Keratinocyte (primary cell): ENCODE measurements around the gene ODAD4. TPM values are rescaled to one million over a fixed set of nuclear protein-coding genes. Genes with fewer than 3 reads are reported as not detected.

Source experiments
- DNase-seq: peaks from one replicate; pipeline ENCODE4 v3.0.0-alpha.2; 2011; ENCODE audit warnings: low read depth, missing footprints, low spot score
- FAIRE-seq: peaks from 2 replicates; lab custom pipeline; 2011; peaks lifted over from hg19 to GRCh38; lab: Jason Lieb, UNC
- H2AFZ ChIP-seq: 2 replicates; pipeline ENCODE4 v1.6.0; 2012; ENCODE audit warnings: low read length, control low read depth, inconsistent platforms; ENCODE audit not compliant: control insufficient read depth
- H3K27ac ChIP-seq: 2 replicates; pipeline ENCODE4 v1.5.1; 2011; ENCODE audit warnings: low read length; ENCODE audit not compliant: control insufficient read depth, insufficient read depth
- H3K27me3 ChIP-seq: 3 replicates; pipeline ENCODE4 v1.6.0; 2011; ENCODE audit warnings: low read length; ENCODE audit not compliant: control insufficient read depth, insufficient read depth; ENCODE audit errors: extremely low read depth
- H3K36me3 ChIP-seq, 2 experiments: 2 replicates in 1 of 2; 3 replicates in 1 of 2; pipeline ENCODE4 v1.5.1; 2011; ENCODE audit warnings: low read length in 2 of 2, mild to moderate bottlenecking in 1 of 2; ENCODE audit not compliant: control insufficient read depth in 2 of 2, insufficient read depth in 2 of 2; ENCODE audit errors: extremely low read depth in 1 of 2
- H3K4me1 ChIP-seq: 3 replicates; pipeline ENCODE4 v1.5.1; 2011; ENCODE audit warnings: low read length; ENCODE audit not compliant: control insufficient read depth, insufficient read depth; ENCODE audit errors: extremely low read depth
- H3K4me2 ChIP-seq: 3 replicates; pipeline ENCODE4 v1.6.0; 2011; ENCODE audit warnings: low read depth, low read length; ENCODE audit not compliant: control insufficient read depth, insufficient read depth; ENCODE audit errors: extremely low read depth
- H3K4me3 ChIP-seq, 3 experiments: fragments of 200-600 bp in 1 of 3; sonication (generic) in 1 of 3; 2 replicates in 2 of 3; 3 replicates in 1 of 3; pipeline ENCODE4 v1.5.1; 2011 to 2016; ENCODE audit warnings: low read length in 3 of 3, mild to moderate bottlenecking in 3 of 3, control low read depth in 2 of 3, inconsistent platforms in 1 of 3, low read depth in 1 of 3, mixed read lengths in 1 of 3, mixed run types in 1 of 3, moderate library complexity in 1 of 3; ENCODE audit not compliant: control insufficient read depth in 2 of 3, insufficient read depth in 2 of 3; ENCODE audit errors: extremely low read depth in 1 of 3
- H3K79me2 ChIP-seq: 2 replicates; pipeline ENCODE4 v1.6.0; 2012; ENCODE audit warnings: low read length; ENCODE audit not compliant: control insufficient read depth, insufficient read depth
- H3K9ac ChIP-seq: 3 replicates; pipeline ENCODE4 v1.6.0; 2011; ENCODE audit warnings: low read length; ENCODE audit not compliant: control insufficient read depth, insufficient read depth; ENCODE audit errors: extremely low read depth
- H3K9me1 ChIP-seq: 3 replicates; pipeline ENCODE4 v1.6.0; 2011; ENCODE audit warnings: low read length; ENCODE audit not compliant: control insufficient read depth, insufficient read depth; ENCODE audit errors: extremely low read depth
- H3K9me3 ChIP-seq: 2 replicates; pipeline ENCODE4 v1.5.1; 2012; ENCODE audit warnings: low read depth, low read length; ENCODE audit not compliant: control insufficient read depth
- H4K20me1 ChIP-seq: 3 replicates; pipeline ENCODE4 v1.6.0; 2011; ENCODE audit warnings: low read length; ENCODE audit not compliant: control insufficient read depth, insufficient read depth; ENCODE audit errors: extremely low read depth
- EZH2 ChIP-seq: IDR thresholded peaks from one replicate; pipeline ENCODE4 v1.6.1; 2012; ENCODE audit warnings: inconsistent platforms, mild to moderate bottlenecking, low read length, moderate library complexity
- dilution Hi-C: fragments of 300-500 bp; cut with MboI; formaldehyde crosslinking; loops from one replicate; pipeline ENCODE4 v1.7.0; 2020; ENCODE audit warnings: low sequenced_read_pairs; ENCODE audit not compliant: extremely low pct_ligation_motif_present
- polyA plus RNA-seq, 5 experiments: library from polyadenylated mRNA; depleted of rRNA in 3 of 5; stranded (reverse) in 3 of 5; stranded (forward) in 1 of 5; unstranded in 1 of 5; fragments of >200 nt; gene quantifications; 1 replicate in 1 of 5; 2 replicates in 3 of 5; 3 replicates in 1 of 5; pipeline versions ENCODE4 v1.2.1 to v1.2.3, GENCODE V29; 2011 to 2012; ENCODE audit warnings: missing spikeins in 2 of 5, low read depth in 1 of 5, low replicate concordance in 1 of 5
- TF ChIP-seq, protein P1 (sequence below), 3 experiments: IDR thresholded peaks in 1 of 3; conservative IDR thresholded peaks in 1 of 3; optimal IDR thresholded peaks in 1 of 3; 2 replicates in 2 of 3; 3 replicates in 1 of 3; pipeline versions ENCODE3 to v1.5.1; 2011; ENCODE audit warnings: low read length in 3 of 3, mild to moderate bottlenecking in 3 of 3, moderate library complexity in 2 of 3, control low read depth in 1 of 3, inconsistent platforms in 1 of 3; ENCODE audit not compliant: insufficient read depth in 2 of 3; ENCODE audit errors: extremely low read depth in 1 of 3

ODAD4 gene
- polyA plus RNA-seq, 1 donor (not counting 4 experiments of a cell fraction or from before 2014, with no cell fraction given), result 0.20 TPM

DNA sequence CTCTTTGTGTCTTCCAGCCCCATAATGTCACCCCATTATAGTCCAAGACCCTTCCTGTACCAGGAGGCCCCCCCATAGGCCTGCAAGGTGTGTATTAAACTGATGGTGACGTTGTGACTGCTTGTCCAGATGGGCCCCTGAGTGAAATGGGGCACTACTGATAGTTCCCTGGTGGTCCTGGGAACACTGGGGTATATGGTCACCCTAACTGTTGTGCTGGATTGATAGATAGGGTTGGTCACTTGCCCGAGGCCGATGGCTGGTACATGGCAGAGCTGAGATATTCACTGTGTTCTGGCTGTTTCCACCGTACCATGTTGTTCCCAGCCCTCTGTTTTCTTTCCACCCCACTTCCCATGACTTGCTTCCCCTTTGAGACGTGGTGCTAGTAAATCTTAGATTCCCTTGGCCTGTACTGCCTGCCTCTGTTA, 40.5 kb downstream of the ODAD4 start:
- TF ChIP-seq EZH2, result no peak
- TF ChIP-seq, protein P1, sequence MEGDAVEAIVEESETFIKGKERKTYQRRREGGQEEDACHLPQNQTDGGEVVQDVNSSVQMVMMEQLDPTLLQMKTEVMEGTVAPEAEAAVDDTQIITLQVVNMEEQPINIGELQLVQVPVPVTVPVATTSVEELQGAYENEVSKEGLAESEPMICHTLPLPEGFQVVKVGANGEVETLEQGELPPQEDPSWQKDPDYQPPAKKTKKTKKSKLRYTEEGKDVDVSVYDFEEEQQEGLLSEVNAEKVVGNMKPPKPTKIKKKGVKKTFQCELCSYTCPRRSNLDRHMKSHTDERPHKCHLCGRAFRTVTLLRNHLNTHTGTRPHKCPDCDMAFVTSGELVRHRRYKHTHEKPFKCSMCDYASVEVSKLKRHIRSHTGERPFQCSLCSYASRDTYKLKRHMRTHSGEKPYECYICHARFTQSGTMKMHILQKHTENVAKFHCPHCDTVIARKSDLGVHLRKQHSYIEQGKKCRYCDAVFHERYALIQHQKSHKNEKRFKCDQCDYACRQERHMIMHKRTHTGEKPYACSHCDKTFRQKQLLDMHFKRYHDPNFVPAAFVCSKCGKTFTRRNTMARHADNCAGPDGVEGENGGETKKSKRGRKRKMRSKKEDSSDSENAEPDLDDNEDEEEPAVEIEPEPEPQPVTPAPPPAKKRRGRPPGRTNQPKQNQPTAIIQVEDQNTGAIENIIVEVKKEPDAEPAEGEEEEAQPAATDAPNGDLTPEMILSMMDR (optimal IDR thresholded peaks at IDR 0.05 in 1 of 3, IDR thresholded peaks at IDR 0.05 in 1 of 3, conservative IDR thresholded peaks at IDR 0.05 in 1 of 3; ENCODE audit: extremely low read depth in 1 of 3, insufficient read depth in 2 of 3, low read length in 3 of 3), result no peak
- H3K9me3 ChIP-seq, result no peaks in the 10 kb centered on the region
- no peak overlapping the region for H3K9ac ChIP-seq
- no peak for DNase-seq
- H3K4me2 ChIP-seq, result no peak overlapping the region
- no peaks in the 10 kb centered on the region for H4K20me1 ChIP-seq
- H3K4me3 ChIP-seq, result no peak overlapping the region
- H3K79me2 ChIP-seq, result peaks cover 31% of the 10 kb centered on the region
- no peaks in the 10 kb centered on the region for H3K27me3 ChIP-seq
- dilution Hi-C loops, result no loop called here
- H3K4me1 ChIP-seq, result peaks cover 8% of the 10 kb centered on the region
- FAIRE-seq, result peak; percentile 17
- no peak overlapping the region for H2AFZ ChIP-seq
- H3K9me1 ChIP-seq, result no peaks in the 10 kb centered on the region
- no peak overlapping the region for H3K27ac ChIP-seq
- H3K36me3 ChIP-seq, result peaks cover 29 to 37% of the 10 kb centered on the region in 2 experiments

DNA sequence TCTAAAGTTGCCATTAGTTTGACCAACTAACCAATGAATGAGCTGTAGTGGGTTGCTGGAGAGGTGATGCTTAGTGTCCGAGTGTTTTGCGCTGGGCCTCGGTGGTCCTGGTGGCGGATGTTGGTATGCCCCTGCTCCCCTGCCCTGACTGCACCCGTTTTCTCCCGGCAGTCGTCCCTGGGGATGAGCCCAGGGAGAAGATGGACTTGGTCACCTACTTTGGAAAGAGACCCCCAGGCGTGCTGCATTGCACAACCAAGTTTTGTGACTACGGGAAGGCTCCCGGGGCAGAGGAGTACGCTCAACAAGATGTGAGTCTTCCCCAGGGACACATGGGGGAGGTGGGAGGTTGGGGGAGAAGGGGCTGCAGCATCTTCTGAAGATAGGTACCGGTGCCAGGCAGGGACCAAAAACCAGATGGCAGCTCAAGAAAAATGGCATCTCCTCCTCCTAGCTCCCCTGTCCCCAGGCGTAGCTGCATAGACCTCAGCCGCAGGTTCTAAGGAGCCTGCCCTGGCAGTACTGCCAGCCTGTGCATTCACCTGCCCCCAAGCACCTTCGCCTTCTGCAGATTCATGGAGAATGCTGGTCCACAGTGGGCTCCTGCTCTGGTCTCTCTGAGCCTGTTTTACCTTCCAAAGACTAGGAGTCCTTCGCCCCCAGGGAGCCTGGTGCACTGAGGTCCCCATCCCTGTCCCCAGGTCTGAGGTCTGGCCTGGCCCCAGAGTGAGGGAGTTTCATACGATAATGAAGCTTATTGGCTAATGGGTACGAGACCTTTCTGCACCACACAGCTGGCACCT, 41.5 kb downstream of the ODAD4 start:
- no peaks in the 10 kb centered on the region for H3K9me3 ChIP-seq
- DNase-seq, result no peak
- no peak for FAIRE-seq
- no peaks in the 10 kb centered on the region for H3K9me1 ChIP-seq
- no peak overlapping the region for H3K4me3 ChIP-seq
- peaks cover 32 to 45% of the 10 kb centered on the region in 2 experiments for H3K36me3 ChIP-seq
- no peak overlapping the region for H3K4me2 ChIP-seq
- H4K20me1 ChIP-seq, result no peaks in the 10 kb centered on the region
- H2AFZ ChIP-seq, result no peak overlapping the region
- dilution Hi-C loops, result no loop called here
- peaks cover 29% of the 10 kb centered on the region for H3K79me2 ChIP-seq
- peaks cover 7% of the 10 kb centered on the region for H3K4me1 ChIP-seq
- TF ChIP-seq, protein P1 (optimal IDR thresholded peaks at IDR 0.05 in 1 of 3, IDR thresholded peaks at IDR 0.05 in 1 of 3, conservative IDR thresholded peaks at IDR 0.05 in 1 of 3; ENCODE audit: extremely low read depth in 1 of 3, insufficient read depth in 2 of 3, low read length in 3 of 3), result no peak
- TF ChIP-seq EZH2, result no peak
- H3K27me3 ChIP-seq, result no peaks in the 10 kb centered on the region
- H3K9ac ChIP-seq, result no peak overlapping the region
- H3K27ac ChIP-seq, result no peak overlapping the region
